Measurements from ENCODE around the gene TLE1. TPM values are rescaled to one million over a fixed set of nuclear protein-coding genes. Genes with fewer than 3 reads are reported as not detected.

The TLE1 gene
- total RNA-seq, 1 experiment from 2014 or later: 97.7 TPM

- Mint-ChIP-seq H3K27ac (peak overlapping the region; percentile 86), H3K4me3 (no peak overlapping the region), H3K4me1 (peaks cover 94% of the 10 kb centered on the region), H3K27me3 (ENCODE audit: low read depth) (no peaks in the 10 kb centered on the region), H3K36me3 (peaks cover 33% of the 10 kb centered on the region), H3K9me3 (peaks cover 11% of the 10 kb centered on the region)
- TF ChIP-seq AR (CRISPR knock-in tag; IDR thresholded peaks at IDR 0.05) (no peak), ERG (CRISPR knock-in tag; IDR thresholded peaks at IDR 0.05) (no peak), GTF2I (CRISPR knock-in tag; conservative IDR thresholded peaks at IDR 0.05) (no peak), E2F4 (CRISPR knock-in tag; IDR thresholded peaks at IDR 0.05; ENCODE audit: borderline replicate concordance, low read depth) (no peak), ESRRA (CRISPR knock-in tag; IDR thresholded peaks at IDR 0.05; ENCODE audit: borderline replicate concordance) (no peak), ZNF532 (CRISPR knock-in tag; IDR thresholded peaks at IDR 0.05; ENCODE audit: borderline replicate concordance) (no peak), ETV6 (CRISPR knock-in tag; IDR thresholded peaks at IDR 0.05) (no peak), CDX4 (CRISPR knock-in tag; IDR thresholded peaks at IDR 0.05; ENCODE audit: borderline replicate concordance) (no peak)
- DNase-seq (ENCODE audit: low spot score) (no peak), ATAC-seq (0 out of 2 replicates have a peak, but pooled peaks have one; percentile 2)
- ChIA-PET CTCF (no interaction called here), POLR2A (no interaction called here)
These were observed 91.8 kb downstream of the TLE1 start for GRCh38 chr9:81597419-81598122.

GRCh38 chr9:81596679-81597418, 92.5 kb downstream of the TLE1 start:
- CTCF ChIA-PET: interaction anchor here (1.1 kb wide), 1 partner anchor 14 kb away, joined by 3 read pairs; no protein-coding TSS in a partner anchor
- Mint-ChIP-seq H3K27me3 (ENCODE audit: low read depth) (no peaks in the 10 kb centered on the region), H3K36me3 (peaks cover 34% of the 10 kb centered on the region), H3K4me3 (peak overlapping the region; percentile 1; the same call in 1 of the 2 replicates), H3K27ac (peak overlapping the region; percentile 86), H3K9me3 (peaks cover 11% of the 10 kb centered on the region), H3K4me1 (peaks cover 88% of the 10 kb centered on the region)
- DNase-seq (ENCODE audit: low spot score): no peak
- POLR2A ChIA-PET: no interaction called here
- TF ChIP-seq KAT7 (CRISPR knock-in tag; IDR thresholded peaks at IDR 0.05; ENCODE audit: borderline replicate concordance) (no peak), JAZF1 (CRISPR knock-in tag; IDR thresholded peaks at IDR 0.05) (no peak), TEAD4 (CRISPR knock-in tag; IDR thresholded peaks at IDR 0.05) (0 out of 2 replicates have a peak, but pooled peaks have one; percentile 26), ZBTB43 (CRISPR knock-in tag; IDR thresholded peaks at IDR 0.05) (no peak)
- peak; percentile 14; the same call in 1 of the 2 replicates for ATAC-seq
